H9 (cell line): ENCODE results near the gene WHRN. TPM values are rescaled to one million over a fixed set of nuclear protein-coding genes. Genes with fewer than 3 reads are reported as not detected.

Experiments
- DNase-seq: peaks from one replicate; pipeline ENCODE4 v3.0.0-alpha.2; 2017
- H2AFZ ChIP-seq: one replicate; pipeline ENCODE4 v1.6.1; 2013; ENCODE audit warnings: mild to moderate bottlenecking, low read length, control low read depth, moderate library complexity
- H2AK5ac ChIP-seq: 2 replicates; pipeline ENCODE4 v1.6.1; 2013; ENCODE audit warnings: low read length, control low read depth, mixed read lengths; ENCODE audit not compliant: insufficient read length
- H2BK120ac ChIP-seq: one replicate; pipeline ENCODE4 v1.6.1; 2013; ENCODE audit warnings: low read depth, mild to moderate bottlenecking, low read length, control low read depth, inconsistent platforms; ENCODE audit not compliant: poor library complexity, severe bottlenecking
- H2BK12ac ChIP-seq: 2 replicates; pipeline ENCODE4 v1.6.1; 2013; ENCODE audit warnings: low read length, control low read depth, mixed read lengths, low read depth; ENCODE audit not compliant: insufficient read length
- H2BK15ac ChIP-seq: 2 replicates; pipeline ENCODE4 v1.6.1; 2013; ENCODE audit warnings: low read depth, low read length, control low read depth
- H2BK20ac ChIP-seq: one replicate; pipeline ENCODE4 v1.6.1; 2013; ENCODE audit warnings: low read depth, mild to moderate bottlenecking, low read length, control low read depth, inconsistent platforms; ENCODE audit not compliant: poor library complexity, severe bottlenecking
- H2BK5ac ChIP-seq: 2 replicates; pipeline ENCODE4 v1.6.1; 2013; ENCODE audit warnings: low read length, control low read depth, mixed read lengths; ENCODE audit not compliant: insufficient read length
- H3K14ac ChIP-seq: 2 replicates; pipeline ENCODE4 v1.6.1; 2013; ENCODE audit warnings: low read length, control low read depth; ENCODE audit not compliant: insufficient read depth
- H3K18ac ChIP-seq: 2 replicates; pipeline ENCODE4 v1.6.1; 2013; ENCODE audit warnings: low read depth, mild to moderate bottlenecking, mixed read lengths, low read length, control low read depth; ENCODE audit not compliant: insufficient read length
- H3K23ac ChIP-seq: 2 replicates; pipeline ENCODE4 v1.6.1; 2013; ENCODE audit warnings: low read length, control low read depth, mixed read lengths, low read depth; ENCODE audit not compliant: insufficient read length
- H3K23me2 ChIP-seq: 2 replicates; pipeline ENCODE4 v1.6.1; 2013; ENCODE audit warnings: low read depth, mild to moderate bottlenecking, mixed read lengths, low read length, control low read depth; ENCODE audit not compliant: insufficient read length, poor library complexity, severe bottlenecking
- H3K27ac ChIP-seq: 2 replicates; pipeline ENCODE4 v1.5.1; 2013; ENCODE audit warnings: low read length, control low read depth, mixed read lengths, low read depth; ENCODE audit not compliant: insufficient read length
- H3K27me3 ChIP-seq: 2 replicates; pipeline ENCODE4 v1.6.1; 2013; ENCODE audit warnings: low read length, control low read depth, inconsistent platforms; ENCODE audit not compliant: insufficient read depth
- H3K4ac ChIP-seq: 2 replicates; pipeline ENCODE4 v1.6.1; 2013; ENCODE audit warnings: low read depth, mild to moderate bottlenecking, control low read depth, inconsistent platforms, low read length, moderate library complexity
- H3K4me1 ChIP-seq: 2 replicates; pipeline ENCODE4 v1.6.1; 2013; ENCODE audit warnings: low read length, control low read depth, inconsistent platforms; ENCODE audit not compliant: insufficient read depth
- H3K4me2 ChIP-seq: 2 replicates; pipeline ENCODE4 v1.6.1; 2013; ENCODE audit warnings: low read length, control low read depth, mixed read lengths; ENCODE audit not compliant: insufficient read length, insufficient read depth
- H3K56ac ChIP-seq: 2 replicates; pipeline ENCODE4 v1.6.1; 2013; ENCODE audit warnings: low read depth, mild to moderate bottlenecking, mixed read lengths, low read length, control low read depth; ENCODE audit not compliant: insufficient read length
- H3K79me1 ChIP-seq: 2 replicates; pipeline ENCODE4 v1.6.1; 2013; ENCODE audit warnings: low read depth, mild to moderate bottlenecking, moderate library complexity, low read length, control low read depth, inconsistent platforms; ENCODE audit not compliant: insufficient read depth, poor library complexity, severe bottlenecking
- H3K79me2 ChIP-seq: 2 replicates; pipeline ENCODE4 v1.6.1; 2013; ENCODE audit warnings: low read length, control low read depth, inconsistent platforms; ENCODE audit not compliant: insufficient read depth
- H3K9ac ChIP-seq: 2 replicates; pipeline ENCODE4 v1.6.1; 2013; ENCODE audit warnings: low read length, control low read depth, mixed read lengths; ENCODE audit not compliant: insufficient read length; ENCODE audit errors: extremely low read depth
- H3K9me3 ChIP-seq: one replicate; pipeline ENCODE4 v1.6.1; 2013; ENCODE audit warnings: low read depth, low read length, inconsistent platforms; ENCODE audit not compliant: control insufficient read depth
- H3T11ph ChIP-seq: one replicate; pipeline ENCODE4 v1.6.1; 2013; ENCODE audit warnings: mild to moderate bottlenecking, low read length, control low read depth, inconsistent platforms
- H4K20me1 ChIP-seq: one replicate; pipeline ENCODE4 v1.6.1; 2013; ENCODE audit not compliant: control insufficient read depth, insufficient read length, insufficient read depth
- H4K5ac ChIP-seq: 2 replicates; pipeline ENCODE4 v1.6.1; 2013; ENCODE audit warnings: low read depth, mild to moderate bottlenecking, mixed read lengths, low read length, control low read depth; ENCODE audit not compliant: insufficient read length
- H4K8ac ChIP-seq: replicated peaks from 2 replicates; pipeline ENCODE4 v1.6.1; 2013; ENCODE audit warnings: low read length, control low read depth, mixed read lengths, low read depth; ENCODE audit not compliant: insufficient read length
- H4K91ac ChIP-seq: 2 replicates; pipeline ENCODE4 v1.6.1; 2013; ENCODE audit warnings: low read depth, mild to moderate bottlenecking, moderate library complexity, mixed read lengths, low read length, control low read depth; ENCODE audit not compliant: insufficient read length
- H3K27ac Mint-ChIP-seq, 3 experiments: 2 replicates in 2 of 3; 3 replicates in 1 of 3; pipeline ENCODE4 v1.8.0; 2020 to 2021; ENCODE audit warnings: mixed read lengths in 3 of 3, mild to moderate bottlenecking in 1 of 3, moderate library complexity in 1 of 3
- H3K27me3 Mint-ChIP-seq: 2 replicates; pipeline ENCODE4 v1.8.0; 2021; ENCODE audit warnings: low read depth, mild to moderate bottlenecking, moderate library complexity, mixed read lengths
- H3K36me3 Mint-ChIP-seq, 3 experiments: 2 replicates in 2 of 3; 3 replicates in 1 of 3; pipeline ENCODE4 v1.8.0; 2020 to 2021; ENCODE audit warnings: low read depth in 3 of 3, mixed read lengths in 3 of 3; ENCODE audit not compliant: insufficient read depth in 1 of 3
- H3K4me1 Mint-ChIP-seq, 2 experiments: 2 replicates each; pipeline ENCODE4 v1.8.0; 2020; ENCODE audit warnings: mixed read lengths in 2 of 2
- H3K4me3 Mint-ChIP-seq, 2 experiments: 2 replicates in 1 of 2; 3 replicates in 1 of 2; pipeline ENCODE4 v1.8.0; 2020 to 2021; ENCODE audit warnings: mild to moderate bottlenecking in 2 of 2, mixed read lengths in 2 of 2, moderate library complexity in 1 of 2
- H3K9me3 Mint-ChIP-seq, 2 experiments: 2 replicates in 1 of 2; 3 replicates in 1 of 2; pipeline ENCODE4 v1.8.0; 2020; ENCODE audit warnings: mild to moderate bottlenecking in 2 of 2, mixed read lengths in 2 of 2, moderate library complexity in 1 of 2
- CTCF ChIP-seq: fragments of 200-600 bp; sonication (generic); conservative IDR thresholded peaks from 3 replicates; pipeline ENCODE4 v1.8.0; 2021; ENCODE audit warnings: antibody characterized with exemption, mild to moderate bottlenecking
- WGBS: extraction: QIAGEN DNeasy Blood & Tissue Kit; methylation state at CpG from one replicate; pipeline ENCODE4 v1.1.7; 2013; ENCODE audit warnings: missing lambda C conversion rate, low lambda C conversion rate, mixed read lengths; ENCODE audit not compliant: insufficient read length; ENCODE audit errors: extremely low coverage; 5-methylcytosine and 5-hydroxymethylcytosine counted together
- total RNA-seq: library from RNA; stranded (reverse); gene quantifications from 2 replicates; pipeline ENCODE4 v1.2.1, GENCODE V29; 2021

WHRN gene
- total RNA-seq, 1 experiment from 2014 or later, result 2.2 TPM

GRCh38 chr9:114480746-114481435 lies 24.4 kb downstream of the WHRN start:
- Histone ChIP-seq H3K4me1 (no peaks in the 10 kb centered on the region), H2BK20ac (no peak overlapping the region), H3K79me2 (no peaks in the 10 kb centered on the region), H2BK12ac (no peak overlapping the region), H3K23me2 (no peaks in the 10 kb centered on the region), H2BK5ac (no peak overlapping the region), H3K23ac (no peak overlapping the region), H3K14ac (no peak overlapping the region), H3K4me2 (no peak overlapping the region), H3K27me3 (no peaks in the 10 kb centered on the region), H3K18ac (no peak overlapping the region), H3T11ph (no peak overlapping the region), H2AFZ (no peak overlapping the region), H3K56ac (no peak overlapping the region), H3K4ac (no peak overlapping the region), H4K8ac (no peak overlapping the region), H2BK120ac (no peak overlapping the region), H4K91ac (no peak overlapping the region), H3K79me1 (no peaks in the 10 kb centered on the region), H2AK5ac (no peak overlapping the region), H4K20me1 (no peaks in the 10 kb centered on the region), H3K9me3 (no peaks in the 10 kb centered on the region), H4K5ac (no peak overlapping the region), H3K9ac (no peak overlapping the region), H3K27ac (no peak overlapping the region), H2BK15ac (no peak overlapping the region)
- WGBS, result no CpG with 5 or more reads among the region's 4 CpGs
- Mint-ChIP-seq H3K4me3 (no peak overlapping the region), H3K36me3 (peaks cover 0 to 2% (median 0%) of the 10 kb centered on the region in 3 experiments; a peak in 1 of 7 replicates), H3K27me3 (no peaks in the 10 kb centered on the region; the same call in 1 of the 2 replicates), H3K27ac (peak overlapping the region in 1 of 3 experiments; percentile 63; a peak in 1 of 7 replicates), H3K4me1 (peaks cover 10 to 17% of the 10 kb centered on the region in 2 experiments), H3K9me3 (no peaks in the 10 kb centered on the region)
- DNase-seq, result no peak
- TF ChIP-seq CTCF, result no peak
